Aorta (tissue), 5 donors: ENCODE results near the gene CNRIP1. TPM values are rescaled to one million over a fixed set of nuclear protein-coding genes. Genes with fewer than 3 reads are reported as not detected.

Experiments used
- ATAC-seq: fragments of 200-7000 bp; cut with Tn5 transposase; one replicate; pipeline ENCODE4 v1.9.1; 2022; ENCODE audit warnings: moderate library complexity; ENCODE audit not compliant: low FRiP score
- DNase-seq, 2 donors: peaks; one replicate each; pipeline ENCODE4 v3.0.0-alpha.2; 2020
- H3K27ac ChIP-seq, 2 donors: one replicate each; pipeline ENCODE4 v1.5.1; 2013; ENCODE audit warnings: low read length in 2 of 2, mild to moderate bottlenecking in 2 of 2, moderate library complexity in 2 of 2, control low read depth in 1 of 2, inconsistent platforms in 1 of 2, low read depth in 1 of 2
- H3K27me3 ChIP-seq, 2 donors: one replicate each; pipeline ENCODE4 v1.6.1; 2013; ENCODE audit warnings: control low read depth in 1 of 2, low read length in 1 of 2, mild to moderate bottlenecking in 1 of 2, moderate library complexity in 1 of 2; ENCODE audit not compliant: insufficient read depth in 2 of 2, control insufficient read depth in 1 of 2
- H3K36me3 ChIP-seq, 2 donors: one replicate each; pipeline ENCODE4 v1.6.1; 2013; ENCODE audit warnings: control low read depth in 1 of 2, low read length in 1 of 2, mild to moderate bottlenecking in 1 of 2; ENCODE audit not compliant: insufficient read depth in 2 of 2, control insufficient read depth in 1 of 2
- H3K4me1 ChIP-seq, 2 donors: one replicate each; pipeline ENCODE4 v1.6.1; 2013; ENCODE audit warnings: low read length in 2 of 2, control low read depth in 1 of 2, mild to moderate bottlenecking in 1 of 2, moderate library complexity in 1 of 2; ENCODE audit not compliant: insufficient read depth in 2 of 2, control insufficient read depth in 1 of 2
- H3K4me3 ChIP-seq, 2 donors: one replicate each; pipeline ENCODE4 v1.5.1; 2013; ENCODE audit warnings: low read length in 2 of 2, control low read depth in 1 of 2, mild to moderate bottlenecking in 1 of 2
- H3K9me3 ChIP-seq: one replicate; pipeline ENCODE4 v1.6.1; 2013; ENCODE audit warnings: mild to moderate bottlenecking, low read length; ENCODE audit not compliant: control insufficient read depth
- WGBS, 2 donors: extraction: QIAGEN DNeasy Blood & Tissue Kit; methylation state at CpG; one replicate each; pipeline ENCODE4 v1.1.7; 2013; 5-methylcytosine and 5-hydroxymethylcytosine counted together
- intact Hi-C, 2 donors: fragments of 100-400 bp; cut with DNase I; formaldehyde crosslinking; loops; one replicate each; pipeline versions ENCODE4 v1.14.2 to v1.15.0; 2022
- polyA plus RNA-seq, 2 donors: library from polyadenylated mRNA; stranded (reverse); fragments of 200-250 nt; gene quantifications; one replicate each; pipeline ENCODE4 v1.2.3, GENCODE V29; 2013
- total RNA-seq, 2 donors: library from RNA; stranded (reverse); fragmentation: NEBNext Ultra II Directional; extraction: Animal tissue kit (Norgen Biotek cat#: 25700); gene quantifications; one replicate each; pipeline ENCODE4 v1.2.1, GENCODE V29; 2021
- donor health status: healthy with polysubstance abuse.
- donor health status: Bipolar disorder and iron deficiency.
- donor health status: DM: no; HTN: no; CAD: no.
- donor health status: DM: no; HTN: no; CAD: no.
- donor health status: DM: yes; HTN: yes; CAD: no.

Gene CNRIP1
- total and polyA plus RNA-seq, 4 donors: 24.8 to 40.7 (median 29.9) TPM

- no peaks in the 10 kb centered on the region for H3K27me3 ChIP-seq
- DNase-seq (no peak), ATAC-seq (no peak)
- H3K4me3 ChIP-seq: no peak overlapping the region
- intact Hi-C loops: no loop called here
- no peak overlapping the region for H3K27ac ChIP-seq
- H3K4me1 ChIP-seq: no peaks in the 10 kb centered on the region
- no peaks in the 10 kb centered on the region for H3K36me3 ChIP-seq
- no peaks in the 10 kb centered on the region for H3K9me3 ChIP-seq
- WGBS, 2 donors: 21 to 22% methylated on average over 5 of the region's 5 CpGs
Observed at GRCh38 chr2:68290901-68291300, 28.8 kb downstream of the CNRIP1 start.

- no peaks in the 10 kb centered on the region for H3K9me3 ChIP-seq
- no peaks in the 10 kb centered on the region for H3K36me3 ChIP-seq
- no peaks in the 10 kb centered on the region for H3K4me1 ChIP-seq
- WGBS, 2 donors: 5 to 8% methylated on average over 10 of the region's 10 CpGs
- peak overlapping the region in 1 of 2 donors; percentile 51 for H3K27ac ChIP-seq
- intact Hi-C loops: loop anchor here in 1 of 2 donors (10.0 kb wide), 1 partner anchor 93 kb away; no protein-coding TSS in a partner anchor
- H3K4me3 ChIP-seq: no peak overlapping the region
- ATAC-seq (peak; percentile 75), DNase-seq (peak in 1 of 2 donors; percentile 61)
- H3K27me3 ChIP-seq: no peaks in the 10 kb centered on the region
Observed at GRCh38 chr2:68287580-68288441, 31.9 kb downstream of the CNRIP1 start.

- ATAC-seq (peak; percentile 55), DNase-seq (no peak)
- no peak overlapping the region for H3K27ac ChIP-seq
- H3K36me3 ChIP-seq: no peaks in the 10 kb centered on the region
- WGBS, 2 donors: 85 to 88% methylated on average over 3 of the region's 3 CpGs
- H3K9me3 ChIP-seq: no peaks in the 10 kb centered on the region
- H3K27me3 ChIP-seq: no peaks in the 10 kb centered on the region
- intact Hi-C loops: loop anchor here (5.0 to 10.0 kb wide), 2 partner anchors 90 to 163 kb away; no protein-coding TSS in a partner anchor
- H3K4me3 ChIP-seq: no peak overlapping the region
- H3K4me1 ChIP-seq: no peaks in the 10 kb centered on the region
Observed at GRCh38 chr2:68284896-68285295, 34.9 kb downstream of the CNRIP1 start.

- Histone ChIP-seq H3K27ac (no peak overlapping the region), H3K4me3 (no peak overlapping the region), H3K4me1 (no peaks in the 10 kb centered on the region), H3K9me3 (no peaks in the 10 kb centered on the region), H3K27me3 (no peaks in the 10 kb centered on the region), H3K36me3 (no peaks in the 10 kb centered on the region)
- WGBS, 2 donors: 92 to 96% methylated on average over 1 of the region's 1 CpG
- DNase-seq: no peak
- no peak for ATAC-seq
- intact Hi-C loops: loop anchor here (5.0 to 10.0 kb wide), 2 partner anchors 89 to 161 kb away; no protein-coding TSS in a partner anchor
Observed at GRCh38 chr2:68283419-68283812, 36.3 kb downstream of the CNRIP1 start.

- Histone ChIP-seq H3K4me1 (no peaks in the 10 kb centered on the region), H3K4me3 (peak overlapping the region in 1 of 2 donors; percentile 18), H3K36me3 (no peaks in the 10 kb centered on the region), H3K9me3 (no peaks in the 10 kb centered on the region), H3K27ac (no peak overlapping the region), H3K27me3 (no peaks in the 10 kb centered on the region)
- intact Hi-C loops: loop anchor here (5.0 to 10.0 kb wide), 2 partner anchors 88 to 161 kb away; no protein-coding TSS in a partner anchor
- WGBS, 2 donors: 36 to 37% methylated on average over 5 of the region's 5 CpGs
- no peak for DNase-seq
- no peak for ATAC-seq
Observed at GRCh38 chr2:68282811-68283418, 36.8 kb downstream of the CNRIP1 start.

GRCh38 chr2:68280796-68281195 is 39.0 kb downstream of the CNRIP1 start:
- no peak overlapping the region for H3K27ac ChIP-seq
- H3K4me1 ChIP-seq: no peaks in the 10 kb centered on the region
- no peaks in the 10 kb centered on the region for H3K36me3 ChIP-seq
- H3K4me3 ChIP-seq: no peak overlapping the region
- DNase-seq (no peak), ATAC-seq (no peak)
- H3K27me3 ChIP-seq: no peaks in the 10 kb centered on the region
- 84 to 91% methylated on average over 1 of the region's 1 CpG for WGBS, 2 donors
- no peaks in the 10 kb centered on the region for H3K9me3 ChIP-seq
- intact Hi-C loops: loop anchor here (5.0 to 10.0 kb wide), 2 partner anchors 86 to 158 kb away; no protein-coding TSS in a partner anchor

GRCh38 chr2:68280348-68280747 is 39.4 kb downstream of the CNRIP1 start:
- H3K27ac ChIP-seq: no peak overlapping the region
- WGBS, 2 donors: 68 to 80% methylated on average over 1 of the region's 1 CpG
- no peaks in the 10 kb centered on the region for H3K27me3 ChIP-seq
- no peaks in the 10 kb centered on the region for H3K9me3 ChIP-seq
- H3K4me3 ChIP-seq: no peak overlapping the region
- ATAC-seq (no peak), DNase-seq (no peak)
- intact Hi-C loops: loop anchor here (5.0 to 10.0 kb wide), 2 partner anchors 86 to 158 kb away; no protein-coding TSS in a partner anchor
- H3K36me3 ChIP-seq: no peaks in the 10 kb centered on the region
- H3K4me1 ChIP-seq: no peaks in the 10 kb centered on the region

GRCh38 chr2:68279691-68280090 is 40.1 kb downstream of the CNRIP1 start:
- no peak overlapping the region for H3K27ac ChIP-seq
- ATAC-seq (no peak), DNase-seq (no peak)
- no peaks in the 10 kb centered on the region for H3K27me3 ChIP-seq
- H3K4me1 ChIP-seq: no peaks in the 10 kb centered on the region
- H3K9me3 ChIP-seq: no peaks in the 10 kb centered on the region
- intact Hi-C loops: loop anchor here (5.0 to 10.0 kb wide), 2 partner anchors 85 to 157 kb away; no protein-coding TSS in a partner anchor
- WGBS, 2 donors: 59 to 67% methylated on average over 4 of the region's 4 CpGs
- no peaks in the 10 kb centered on the region for H3K36me3 ChIP-seq
- no peak overlapping the region for H3K4me3 ChIP-seq
